Measurements from ENCODE around the gene UROS.

DNA sequence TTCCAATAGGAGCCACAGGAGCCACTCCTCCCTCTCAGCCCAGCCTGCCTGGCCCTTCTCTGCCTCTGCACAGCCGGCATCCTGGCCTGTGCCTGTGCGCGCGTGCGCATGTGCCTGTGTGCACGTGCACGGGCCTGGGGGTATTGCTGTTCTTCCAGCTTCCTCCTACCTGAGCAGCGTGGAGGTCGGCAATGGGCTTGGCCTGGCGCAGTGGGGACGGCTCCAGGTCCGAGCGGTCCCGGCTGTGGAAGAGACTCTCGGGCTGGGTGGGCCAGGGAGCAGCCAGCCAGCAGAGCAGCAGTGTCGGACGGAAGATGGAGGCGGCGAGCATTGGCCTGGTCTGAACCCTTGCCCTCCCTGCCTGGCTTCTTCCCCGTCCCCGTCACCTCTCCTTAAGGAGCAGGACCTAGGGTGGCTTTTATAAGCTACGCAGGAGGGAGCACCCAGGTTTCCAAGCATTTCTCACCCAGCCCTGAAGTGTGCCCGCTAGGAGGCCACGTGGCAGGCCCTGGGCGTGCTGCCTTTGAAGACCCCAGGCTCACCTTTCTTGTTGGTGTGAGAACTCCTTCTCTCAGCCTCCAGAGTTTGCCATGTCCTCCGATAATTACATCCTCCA, 47.5 kb downstream of the UROS start, which contains the start of gene MMP21:
- TF ChIP-seq, protein P1, sequence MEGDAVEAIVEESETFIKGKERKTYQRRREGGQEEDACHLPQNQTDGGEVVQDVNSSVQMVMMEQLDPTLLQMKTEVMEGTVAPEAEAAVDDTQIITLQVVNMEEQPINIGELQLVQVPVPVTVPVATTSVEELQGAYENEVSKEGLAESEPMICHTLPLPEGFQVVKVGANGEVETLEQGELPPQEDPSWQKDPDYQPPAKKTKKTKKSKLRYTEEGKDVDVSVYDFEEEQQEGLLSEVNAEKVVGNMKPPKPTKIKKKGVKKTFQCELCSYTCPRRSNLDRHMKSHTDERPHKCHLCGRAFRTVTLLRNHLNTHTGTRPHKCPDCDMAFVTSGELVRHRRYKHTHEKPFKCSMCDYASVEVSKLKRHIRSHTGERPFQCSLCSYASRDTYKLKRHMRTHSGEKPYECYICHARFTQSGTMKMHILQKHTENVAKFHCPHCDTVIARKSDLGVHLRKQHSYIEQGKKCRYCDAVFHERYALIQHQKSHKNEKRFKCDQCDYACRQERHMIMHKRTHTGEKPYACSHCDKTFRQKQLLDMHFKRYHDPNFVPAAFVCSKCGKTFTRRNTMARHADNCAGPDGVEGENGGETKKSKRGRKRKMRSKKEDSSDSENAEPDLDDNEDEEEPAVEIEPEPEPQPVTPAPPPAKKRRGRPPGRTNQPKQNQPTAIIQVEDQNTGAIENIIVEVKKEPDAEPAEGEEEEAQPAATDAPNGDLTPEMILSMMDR (IDR thresholded peaks at IDR 0.05): no peak
- TF ChIP-seq POLR2A (IDR thresholded peaks at IDR 0.05): no peak

Measured in upper lobe of left lung (tissue), 4 donors.